PC-9 (cell line): ENCODE data around the gene HSPA14. TPM values are rescaled to one million over a fixed set of nuclear protein-coding genes. Genes with fewer than 3 reads are reported as not detected.

Experiments used
- BruUV-seq: library from RNA; stranded (reverse); fragments of 400-500 nt; replicated peaks from 2 replicates; lab custom pipeline; 2021; lab: Mats Ljungman, UMichigan
- CTCF ChIA-PET: fragments of 300-600 bp; sonication (Branson Sonifier 250); formaldehyde crosslinking; loops from one replicate; lab custom pipeline; 2022; ENCODE audit warnings: antibody characterized with exemption; lab: Charles Lee
- POLR2A ChIA-PET: fragments of 300-600 bp; sonication (Branson Sonifier 250); formaldehyde crosslinking; loops from one replicate; lab custom pipeline; 2022; ENCODE audit warnings: antibody characterized with exemption; ENCODE audit not compliant: unreplicated experiment; lab: Charles Lee
- DNase-seq, 2 experiments: peaks; one replicate each; pipeline versions ENCODE4 v3.0.0 to v3.0.0-alpha.2; 2015 to 2022; ENCODE audit warnings: mixed read lengths in 1 of 2
- H2AFZ ChIP-seq: fragments of 200-600 bp; sonication (generic); 2 replicates; pipeline ENCODE4 v1.8.1; 2017; ENCODE audit warnings: antibody characterized with exemption
- H3F3A ChIP-seq: fragments of 200-600 bp; sonication (generic); 2 replicates; pipeline ENCODE4 v1.8.1; 2017; ENCODE audit warnings: antibody characterized with exemption, mild to moderate bottlenecking, low read depth; ENCODE audit not compliant: insufficient read depth
- H3K27ac ChIP-seq: fragments of 200-600 bp; sonication (generic); 2 replicates; pipeline ENCODE4 v1.6.1; 2016; ENCODE audit warnings: mixed run types
- H3K27me3 ChIP-seq: fragments of 200-600 bp; sonication (generic); 2 replicates; pipeline ENCODE4 v1.6.1; 2016; ENCODE audit warnings: low read depth, mixed run types; ENCODE audit not compliant: insufficient read depth
- H3K36me3 ChIP-seq: fragments of 200-600 bp; sonication (generic); 2 replicates; pipeline ENCODE4 v1.6.1; 2016; ENCODE audit warnings: low read depth, mixed run types
- H3K4me1 ChIP-seq: fragments of 200-600 bp; sonication (generic); replicated peaks from 2 replicates; pipeline ENCODE4 v1.6.1; 2016; ENCODE audit warnings: mixed run types; ENCODE audit not compliant: insufficient read depth
- H3K4me2 ChIP-seq: fragments of 200-600 bp; sonication (generic); 2 replicates; pipeline ENCODE4 v1.6.1; 2017; ENCODE audit warnings: mixed run types
- H3K4me3 ChIP-seq: fragments of 200-600 bp; sonication (generic); 2 replicates; pipeline ENCODE4 v1.6.1; 2016; ENCODE audit warnings: mixed run types
- H3K79me2 ChIP-seq: fragments of 200-600 bp; sonication (generic); 2 replicates; pipeline ENCODE4 v1.6.1; 2017; ENCODE audit warnings: low read depth, mixed run types
- H3K9me2 ChIP-seq: fragments of 200-600 bp; sonication (generic); 2 replicates; pipeline ENCODE4 v1.8.1; 2017; ENCODE audit warnings: mild to moderate bottlenecking; ENCODE audit not compliant: insufficient read depth
- H3K9me3 ChIP-seq: fragments of 200-600 bp; sonication (generic); 2 replicates; pipeline ENCODE4 v1.8.1; 2016; ENCODE audit warnings: low read depth; ENCODE audit not compliant: insufficient read depth
- H4K20me1 ChIP-seq: fragments of 200-600 bp; sonication (generic); 2 replicates; pipeline ENCODE4 v1.8.1; 2017; ENCODE audit not compliant: insufficient read depth
- EZH2 ChIP-seq: fragments of 200-600 bp; sonication (generic); IDR thresholded peaks from 2 replicates; pipeline ENCODE4 v1.8.0; 2017; ENCODE audit warnings: antibody characterized with exemption, low read depth
- intact Hi-C: fragments of 100-400 bp; cut with micrococcal nuclease; formaldehyde crosslinking; loops from one replicate; pipeline ENCODE4 v1.10.0; 2022; ENCODE audit not compliant: unreplicated experiment
- total RNA-seq: library from RNA; stranded (reverse); gene quantifications from 2 replicates; pipeline ENCODE4 v1.2.3, GENCODE V29; 2021
- TF ChIP-seq, protein P1 (sequence below): fragments of 200-600 bp; sonication (generic); conservative IDR thresholded peaks from 2 replicates; pipeline ENCODE4 v1.6.1; 2017; ENCODE audit warnings: mixed run types, antibody characterized with exemption, mild to moderate bottlenecking, moderate library complexity

The HSPA14 gene
- total RNA-seq, 1 experiment from 2014 or later, result 23.1 TPM

DNA sequence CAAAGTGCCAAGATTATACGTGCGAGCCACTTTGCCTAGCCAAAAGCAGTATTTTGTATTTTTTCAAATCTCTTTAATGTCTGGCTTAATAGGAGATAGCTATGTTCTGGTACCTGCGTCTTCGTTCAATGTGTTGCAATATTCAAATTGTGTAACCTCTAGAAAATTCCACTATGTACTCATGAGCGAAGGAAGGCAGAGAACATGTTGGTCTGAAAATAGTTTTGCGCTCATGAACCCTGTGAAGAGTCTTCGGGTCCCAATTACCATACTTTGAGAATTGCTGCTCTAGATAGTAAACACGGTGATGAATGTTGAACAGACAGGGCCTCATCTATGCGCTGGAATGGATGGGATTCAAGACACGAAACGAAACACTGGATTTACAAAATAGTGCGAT lies 37.8 kb downstream of the HSPA14 start:
- H3K79me2 ChIP-seq, result peaks cover 41% of the 10 kb centered on the region
- BruUV-seq, result no TSS peak

DNA sequence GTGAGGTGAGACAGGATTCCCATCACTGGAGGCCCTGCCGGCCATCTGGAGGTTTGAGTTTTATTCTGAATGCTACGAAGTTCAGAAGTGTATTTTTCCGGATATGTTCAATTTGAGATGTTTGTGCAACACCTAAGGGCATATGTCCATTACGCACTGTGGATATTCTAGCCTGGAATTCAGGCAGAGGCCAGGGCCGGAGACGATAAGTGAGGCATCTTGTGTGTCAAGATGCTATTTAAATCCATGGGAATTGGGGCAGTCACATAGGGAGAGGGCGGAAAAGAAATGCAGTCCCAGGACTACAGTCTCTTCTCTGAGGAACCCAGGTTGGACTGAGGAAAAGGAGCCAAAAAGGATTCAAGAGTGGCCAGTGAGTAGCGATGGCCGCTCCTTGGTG lies 38.7 kb downstream of the HSPA14 start:
- Histone ChIP-seq H3K9me3 (no peaks in the 10 kb centered on the region), H4K20me1 (no peaks in the 10 kb centered on the region; the same call in 1 of the 2 replicates), H3K27ac (no peak overlapping the region), H3K4me2 (peak overlapping the region; percentile 87), H3K36me3 (no peaks in the 10 kb centered on the region), H3K9me2 (no peaks in the 10 kb centered on the region), H3K79me2 (peaks cover 50% of the 10 kb centered on the region), H3K27me3 (no peaks in the 10 kb centered on the region), H3K4me1 (peaks cover 24% of the 10 kb centered on the region), H3K4me3 (peak overlapping the region; percentile 67; the same call in 1 of the 2 replicates), H2AFZ (no peak overlapping the region), H3F3A (peaks cover 10% of the 10 kb centered on the region; the same call in 1 of the 2 replicates)
- ChIA-PET POLR2A (no interaction called here), CTCF (no interaction called here)
- TF ChIP-seq, protein P1, sequence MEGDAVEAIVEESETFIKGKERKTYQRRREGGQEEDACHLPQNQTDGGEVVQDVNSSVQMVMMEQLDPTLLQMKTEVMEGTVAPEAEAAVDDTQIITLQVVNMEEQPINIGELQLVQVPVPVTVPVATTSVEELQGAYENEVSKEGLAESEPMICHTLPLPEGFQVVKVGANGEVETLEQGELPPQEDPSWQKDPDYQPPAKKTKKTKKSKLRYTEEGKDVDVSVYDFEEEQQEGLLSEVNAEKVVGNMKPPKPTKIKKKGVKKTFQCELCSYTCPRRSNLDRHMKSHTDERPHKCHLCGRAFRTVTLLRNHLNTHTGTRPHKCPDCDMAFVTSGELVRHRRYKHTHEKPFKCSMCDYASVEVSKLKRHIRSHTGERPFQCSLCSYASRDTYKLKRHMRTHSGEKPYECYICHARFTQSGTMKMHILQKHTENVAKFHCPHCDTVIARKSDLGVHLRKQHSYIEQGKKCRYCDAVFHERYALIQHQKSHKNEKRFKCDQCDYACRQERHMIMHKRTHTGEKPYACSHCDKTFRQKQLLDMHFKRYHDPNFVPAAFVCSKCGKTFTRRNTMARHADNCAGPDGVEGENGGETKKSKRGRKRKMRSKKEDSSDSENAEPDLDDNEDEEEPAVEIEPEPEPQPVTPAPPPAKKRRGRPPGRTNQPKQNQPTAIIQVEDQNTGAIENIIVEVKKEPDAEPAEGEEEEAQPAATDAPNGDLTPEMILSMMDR, result no peak
- no peak for TF ChIP-seq EZH2
- no TSS peak for BruUV-seq
- DNase-seq, result no peak
- intact Hi-C loops, result loop anchor here (5.0 kb wide), 1 partner anchor 76 kb away; the partner anchor contains the start of gene DCLRE1C

More for the DNA sequence above, 37.8 kb downstream of the HSPA14 start:
- peaks cover 10% of the 10 kb centered on the region; the same call in 1 of the 2 replicates for H3F3A ChIP-seq
- H3K9me3 ChIP-seq, result no peaks in the 10 kb centered on the region
- peaks cover 5% of the 10 kb centered on the region; the same call in 1 of the 2 replicates for H3K36me3 ChIP-seq
- H3K4me3 ChIP-seq, result no peak overlapping the region
- peaks cover 21% of the 10 kb centered on the region for H3K4me1 ChIP-seq
- no peak overlapping the region for H3K27ac ChIP-seq
- ChIA-PET CTCF (no interaction called here), POLR2A (no interaction called here)
- no peak for DNase-seq
- H4K20me1 ChIP-seq, result no peaks in the 10 kb centered on the region; the same call in 1 of the 2 replicates
- no peak overlapping the region for H3K4me2 ChIP-seq
- intact Hi-C loops, result loop anchor here (5.0 kb wide), 1 partner anchor 76 kb away; the partner anchor contains the start of gene DCLRE1C
- H3K27me3 ChIP-seq, result no peaks in the 10 kb centered on the region
- TF ChIP-seq EZH2, result no peak
- TF ChIP-seq, protein P1, result no peak
- no peaks in the 10 kb centered on the region for H3K9me2 ChIP-seq
- H2AFZ ChIP-seq, result no peak overlapping the region

DNA sequence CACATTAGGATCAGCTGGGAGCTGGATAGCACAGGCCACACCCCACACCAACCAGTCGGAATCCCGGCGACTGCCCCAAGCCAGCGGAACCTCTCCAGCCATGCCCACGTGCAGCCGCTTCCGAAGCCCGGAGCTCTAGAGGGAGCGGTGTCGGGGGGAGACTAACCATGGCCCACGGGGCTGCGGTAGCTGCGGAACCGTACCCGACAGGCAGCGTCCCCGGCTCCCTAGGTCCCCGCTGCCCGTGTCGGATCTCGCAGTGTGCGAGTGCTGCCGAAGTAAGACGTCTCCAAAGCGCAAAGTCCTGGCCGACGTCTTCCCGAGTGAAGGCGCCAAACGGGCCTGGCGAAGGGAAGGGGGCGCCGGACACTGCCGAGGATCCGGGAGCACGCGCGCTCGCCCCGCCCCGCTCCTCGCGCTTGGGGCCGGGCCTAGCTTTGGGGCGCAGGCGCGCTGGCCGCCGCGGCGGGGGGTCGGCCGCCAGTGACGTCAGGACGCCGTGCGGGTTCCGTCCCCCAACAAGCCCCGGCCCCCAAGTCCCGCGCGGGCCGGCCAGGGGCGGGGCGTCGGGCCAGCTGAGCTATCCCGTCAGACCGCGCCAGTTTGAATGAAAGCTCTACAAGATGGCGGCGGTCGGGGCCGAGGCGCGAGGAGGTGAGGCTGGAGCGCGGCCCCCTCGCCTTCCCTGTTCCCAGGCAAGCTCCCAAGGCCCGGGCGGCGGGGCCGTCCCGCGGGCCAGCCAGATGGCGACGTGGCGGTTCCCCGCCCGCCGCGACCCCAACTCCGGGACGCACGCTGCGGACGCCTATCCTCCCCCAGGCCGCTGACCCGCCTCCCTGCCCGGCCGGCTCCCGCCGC lies 40.4 kb downstream of the HSPA14 start, which contains the start of gene SUV39H2:
TSS of gene SUV39H2 (plus strand) at position 601 of the 858 bp plus-strand sequence. CDS start at position 624, 23 bp downstream.
- DNase-seq, result peak; percentile 76 to 96
- intact Hi-C loops, result loop anchor here (1.0 to 5.0 kb wide), 5 partner anchors 39 to 290 kb away; partner anchors contain the start of genes DCLRE1C and NMT2
- H2AFZ ChIP-seq, result peak within 1 kb of the TSS; percentile 85
- no TSS peak for BruUV-seq
- no peaks in the 10 kb centered on the region; the same call in 1 of the 2 replicates for H4K20me1 ChIP-seq
- no peaks in the 10 kb centered on the region for H3K36me3 ChIP-seq
- no peaks in the 10 kb centered on the region for H3K27me3 ChIP-seq
- H3K4me1 ChIP-seq, result peaks cover 24% of the 10 kb centered on the region
- H3F3A ChIP-seq, result peaks cover 10% of the 10 kb centered on the region; the same call in 1 of the 2 replicates
- peak within 1 kb of the TSS; percentile 67 for H3K4me3 ChIP-seq
- H3K4me2 ChIP-seq, result peak within 1 kb of the TSS; percentile 95
- no peaks in the 10 kb centered on the region for H3K9me3 ChIP-seq
- ChIA-PET CTCF (no interaction called here), POLR2A (interaction anchor here (0.6 to 0.7 kb wide), 3 partner anchors 12 to 112 kb away, joined by 3 to 6 read pairs (median 4); no protein-coding TSS in a partner anchor)
- peak within 1 kb of the TSS; percentile 79 for H3K27ac ChIP-seq
- TF ChIP-seq EZH2, result no peak
- TF ChIP-seq, protein P1, result no peak
- peaks cover 67% of the 10 kb centered on the region for H3K79me2 ChIP-seq
- H3K9me2 ChIP-seq, result no peaks in the 10 kb centered on the region
